ENCODE data around the gene SOD2. TPM values are rescaled to one million over a fixed set of nuclear protein-coding genes. Genes with fewer than 3 reads are reported as not detected.

The SOD2 gene
- polyA plus RNA-seq, 12 donors: 66.3 to 109 (median 97.4) TPM; not detected in 1

DNA sequence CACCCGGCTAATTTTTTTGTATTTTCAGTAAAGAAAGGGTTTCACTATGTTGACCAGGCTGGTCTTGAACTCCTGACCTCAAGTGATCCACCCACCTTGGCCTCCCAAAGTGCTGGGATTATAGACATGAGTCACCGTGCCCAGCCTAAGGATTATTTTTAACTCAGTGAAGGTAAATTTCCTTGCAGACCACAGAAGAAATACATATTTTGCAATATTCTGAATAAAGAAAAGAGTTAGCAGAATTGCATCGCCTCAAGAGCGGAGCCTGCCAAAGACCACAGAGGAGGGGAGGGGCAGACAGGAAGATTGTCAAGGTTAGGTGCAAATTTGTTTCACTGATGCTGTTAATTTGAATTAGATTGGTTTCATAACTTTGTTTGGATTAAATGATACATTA, 47.4 kb downstream of the SOD2 start:
- DNase-seq: no peak

Other genes with a start within 250 kb of the SOD2 start
- 100 to 1,000 TPM in 2 of 12 donors, 10 to 100 TPM in 10; 63.0 to 348 (median 84.9) TPM for gene WTAP, start 34.3 kb upstream of the SOD2 start, polyA plus RNA-seq (ENCODE audit: insufficient read length in 12 of 12)
- 10 to 100 TPM in 10 of 12 donors, 1 to 10 TPM in 1, not detected in 1; 7.8 to 30.6 (median 19.7) TPM for gene ACAT2, start 68.8 kb upstream of the SOD2 start, polyA plus RNA-seq (ENCODE audit: insufficient read length in 12 of 12)
- gene TCP1, start 96.4 kb upstream of the SOD2 start, polyA plus RNA-seq (ENCODE audit: insufficient read length in 12 of 12): 100 to 1,000 TPM in 11 of 12 donors, not detected in 1; 122 to 231 (median 218) TPM
- 10 to 100 TPM in 11 of 12 donors, not detected in 1; 54.5 to 74.2 (median 66.3) TPM for gene MRPL18, start 97.2 kb upstream of the SOD2 start, polyA plus RNA-seq (ENCODE audit: insufficient read length in 12 of 12)
- under 1 TPM in 8 of 12 donors, not detected in 4; 0.13 to 0.54 (median 0.22) TPM for gene PNLDC1, start 107.0 kb upstream of the SOD2 start, polyA plus RNA-seq (ENCODE audit: insufficient read length in 12 of 12)
- 1 to 10 TPM in 1 of 12 donors, under 1 TPM in 9, not detected in 2; 0.11 to 1.1 (median 0.30) TPM for gene MAS1, start 197.7 kb upstream of the SOD2 start, polyA plus RNA-seq (ENCODE audit: insufficient read length in 12 of 12)

All from muscle of arm (tissue), 12 donors.